ENCODE data around the gene BCAS1. TPM values are rescaled to one million over a fixed set of nuclear protein-coding genes. Genes with fewer than 3 reads are reported as not detected.

BCAS1 gene
- total RNA-seq, 1 experiment from 2014 or later, result 0.16 TPM

DNA sequence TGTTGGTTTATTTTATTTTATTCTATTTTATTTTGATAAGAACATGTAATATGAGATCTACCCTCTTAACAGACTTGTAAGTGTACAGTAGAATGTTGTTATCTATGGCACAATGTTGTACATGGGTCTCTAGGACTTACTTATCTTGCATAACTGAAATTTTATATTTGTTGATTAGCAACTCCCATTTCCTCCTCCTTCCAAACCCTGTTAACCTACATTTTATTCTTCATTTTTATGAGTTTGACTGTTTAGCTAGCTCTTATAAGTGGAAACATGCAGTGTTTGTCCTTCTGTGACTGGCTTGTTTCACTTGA lies 37.9 kb upstream of the BCAS1 start:
- Histone ChIP-seq H3K4me1 (no peaks in the 10 kb centered on the region), H3K27ac (no peak overlapping the region), H3K4me3 (no peak overlapping the region), H3K36me3 (no peaks in the 10 kb centered on the region), H3K9me3 (replicated peaks) (0 out of 2 replicates have a peak, but pooled peaks cover 3% of the 10 kb centered on the region), H3K27me3 (peaks cover 12% of the 10 kb centered on the region; the same call in 1 of the 2 replicates)
- DNase-seq, result no peak

DNA sequence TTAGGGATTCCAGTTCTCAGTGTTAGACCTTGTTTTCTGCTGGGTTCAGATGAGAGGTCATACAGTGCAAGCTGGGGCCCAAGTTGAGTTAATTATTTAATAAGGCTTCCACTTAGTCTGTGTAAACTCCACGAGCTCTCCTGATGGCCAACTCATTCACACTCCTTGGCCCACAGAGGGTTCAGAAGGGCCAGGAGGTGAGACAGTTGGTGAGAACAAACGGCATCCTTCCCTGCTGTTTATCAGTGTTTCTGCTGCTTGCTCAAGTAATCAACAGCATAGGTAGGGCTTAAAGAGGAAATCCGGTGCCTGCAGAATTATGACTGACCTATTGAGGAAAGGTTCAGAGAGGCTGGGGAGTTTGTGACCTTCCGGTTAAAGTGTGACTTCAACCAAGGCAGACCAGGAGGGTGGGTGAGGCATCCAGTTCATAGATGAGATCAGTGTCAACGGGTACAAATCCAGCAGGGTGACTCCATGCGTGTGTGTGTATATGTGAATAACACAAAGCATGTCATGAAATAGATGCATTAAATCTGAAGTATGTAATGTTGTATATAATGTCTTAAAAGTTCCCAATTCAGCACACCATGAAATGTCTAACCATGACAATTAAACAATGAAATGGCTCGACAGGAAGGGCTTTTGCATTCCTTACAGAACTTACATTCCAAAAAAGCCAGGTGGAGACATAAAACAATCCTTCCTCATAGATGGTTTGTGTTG lies 37.4 kb upstream of the BCAS1 start:
- Histone ChIP-seq H3K4me3 (no peak overlapping the region), H3K36me3 (no peaks in the 10 kb centered on the region), H3K4me1 (no peaks in the 10 kb centered on the region), H3K9me3 (replicated peaks) (0 out of 2 replicates have a peak, but pooled peaks cover 3% of the 10 kb centered on the region), H3K27ac (no peak overlapping the region), H3K27me3 (peaks cover 12% of the 10 kb centered on the region; the same call in 1 of the 2 replicates)
- no peak for DNase-seq

- 0 out of 2 replicates have a peak, but pooled peaks cover 3% of the 10 kb centered on the region for H3K9me3 ChIP-seq (replicated peaks)
- H3K27ac ChIP-seq, result no peak overlapping the region
- no peak for DNase-seq
- peaks cover 12% of the 10 kb centered on the region; the same call in 1 of the 2 replicates for H3K27me3 ChIP-seq
- no peak overlapping the region for H3K4me3 ChIP-seq
- no peaks in the 10 kb centered on the region for H3K36me3 ChIP-seq
- H3K4me1 ChIP-seq, result no peaks in the 10 kb centered on the region
Measured at GRCh38 chr20:54107181-54107580, 36.8 kb upstream of the BCAS1 start.

- H3K4me1 ChIP-seq, result no peaks in the 10 kb centered on the region
- H3K36me3 ChIP-seq, result no peaks in the 10 kb centered on the region
- H3K27ac ChIP-seq, result no peak overlapping the region
- H3K27me3 ChIP-seq, result 0 out of 2 replicates have a peak, but pooled peaks cover 5% of the 10 kb centered on the region
- H3K9me3 ChIP-seq (replicated peaks), result 0 out of 2 replicates have a peak, but pooled peaks cover 3% of the 10 kb centered on the region
- no peak overlapping the region for H3K4me3 ChIP-seq
- DNase-seq, result no peak
Measured at GRCh38 chr20:54106162-54106561, 35.8 kb upstream of the BCAS1 start.

DNA sequence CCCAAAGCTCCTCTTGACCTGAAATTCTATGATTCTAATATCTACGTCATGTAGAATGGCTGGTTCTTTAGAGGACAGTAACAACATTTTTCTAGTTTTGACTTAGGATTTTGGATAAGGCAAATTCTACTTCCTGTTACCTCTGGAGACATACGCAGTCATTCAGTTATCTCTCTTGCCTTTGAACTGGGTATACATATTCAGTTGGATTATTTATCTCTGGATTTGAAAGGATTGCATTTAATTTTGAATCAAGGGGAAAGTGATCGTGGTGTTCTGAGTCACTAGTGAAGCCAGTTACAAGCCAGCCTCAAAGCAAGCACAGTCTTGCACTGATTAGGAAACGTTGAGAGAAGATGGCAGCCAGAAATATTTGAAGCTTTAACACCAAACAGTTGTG lies 35.3 kb upstream of the BCAS1 start:
- Histone ChIP-seq H3K4me1 (no peaks in the 10 kb centered on the region), H3K9me3 (replicated peaks) (0 out of 2 replicates have a peak, but pooled peaks cover 3% of the 10 kb centered on the region), H3K27me3 (0 out of 2 replicates have a peak, but pooled peaks cover 5% of the 10 kb centered on the region), H3K27ac (no peak overlapping the region), H3K4me3 (no peak overlapping the region), H3K36me3 (no peaks in the 10 kb centered on the region)
- DNase-seq, result no peak

DNA sequence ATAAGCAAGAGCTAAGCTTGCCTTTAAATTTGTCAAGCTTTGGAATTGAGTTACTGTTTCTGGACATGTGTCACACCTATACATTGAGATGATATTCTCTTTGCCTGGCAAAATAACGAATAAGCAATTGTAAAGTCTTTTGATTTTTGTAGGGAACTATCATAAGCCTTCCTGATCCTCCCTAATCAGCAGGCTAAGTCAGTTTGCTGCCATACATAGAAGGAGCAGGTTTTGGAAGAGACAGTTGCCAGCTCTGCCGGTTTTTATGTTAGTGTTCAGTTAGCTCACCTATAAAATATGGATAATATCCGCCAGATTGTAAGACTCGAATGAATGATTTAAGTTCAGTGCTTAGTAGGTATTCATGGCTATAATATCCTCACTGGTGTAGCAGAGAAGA lies 34.4 kb upstream of the BCAS1 start:
- Histone ChIP-seq H3K36me3 (no peaks in the 10 kb centered on the region), H3K27me3 (0 out of 2 replicates have a peak, but pooled peaks cover 5% of the 10 kb centered on the region), H3K27ac (no peak overlapping the region), H3K9me3 (replicated peaks) (no peaks in the 10 kb centered on the region), H3K4me1 (no peaks in the 10 kb centered on the region), H3K4me3 (no peak overlapping the region)
- no peak for DNase-seq

- H3K36me3 ChIP-seq, result no peaks in the 10 kb centered on the region
- H3K4me1 ChIP-seq, result no peaks in the 10 kb centered on the region
- H3K4me3 ChIP-seq, result no peak overlapping the region
- peaks cover 5% of the 10 kb centered on the region; the same call in 1 of the 2 replicates for H3K27me3 ChIP-seq
- H3K9me3 ChIP-seq (replicated peaks), result no peaks in the 10 kb centered on the region
- no peak for DNase-seq
- H3K27ac ChIP-seq, result no peak overlapping the region
Measured at GRCh38 chr20:54103762-54104600, 33.6 kb upstream of the BCAS1 start.

GRCh38 chr20:54103067-54103761 lies 32.8 kb upstream of the BCAS1 start:
- H3K27ac ChIP-seq, result no peak overlapping the region
- peak; percentile 76 to 82 for DNase-seq
- no peaks in the 10 kb centered on the region for H3K36me3 ChIP-seq
- no peak overlapping the region for H3K4me3 ChIP-seq
- no peaks in the 10 kb centered on the region for H3K9me3 ChIP-seq (replicated peaks)
- H3K4me1 ChIP-seq, result no peaks in the 10 kb centered on the region
- peaks cover 12% of the 10 kb centered on the region; the same call in 1 of the 2 replicates for H3K27me3 ChIP-seq

- Histone ChIP-seq H3K27ac (no peak overlapping the region), H3K9me3 (replicated peaks) (no peaks in the 10 kb centered on the region), H3K36me3 (no peaks in the 10 kb centered on the region), H3K4me1 (no peaks in the 10 kb centered on the region), H3K4me3 (no peak overlapping the region), H3K27me3 (peaks cover 13% of the 10 kb centered on the region; the same call in 1 of the 2 replicates)
- no peak for DNase-seq
Measured at GRCh38 chr20:54102543-54102942, 32.1 kb upstream of the BCAS1 start.

- DNase-seq, result no peak
- no peaks in the 10 kb centered on the region for H3K4me1 ChIP-seq
Measured at GRCh38 chr20:54100563-54100962, 30.2 kb upstream of the BCAS1 start.

GRCh38 chr20:54099894-54100293 lies 29.5 kb upstream of the BCAS1 start:
- H3K27me3 ChIP-seq, result peaks cover 17% of the 10 kb centered on the region; the same call in 1 of the 2 replicates
- no peak for DNase-seq
- H3K27ac ChIP-seq, result no peak overlapping the region
- no peak overlapping the region for H3K4me3 ChIP-seq
- no peaks in the 10 kb centered on the region for H3K4me1 ChIP-seq
- no peaks in the 10 kb centered on the region for H3K9me3 ChIP-seq (replicated peaks)
- H3K36me3 ChIP-seq, result no peaks in the 10 kb centered on the region

More at GRCh38 chr20:54100563-54100962, 30.2 kb upstream of the BCAS1 start:
- Histone ChIP-seq H3K4me3 (no peak overlapping the region), H3K9me3 (replicated peaks) (no peaks in the 10 kb centered on the region), H3K27ac (no peak overlapping the region), H3K27me3 (peaks cover 17% of the 10 kb centered on the region; the same call in 1 of the 2 replicates), H3K36me3 (no peaks in the 10 kb centered on the region)

DNA sequence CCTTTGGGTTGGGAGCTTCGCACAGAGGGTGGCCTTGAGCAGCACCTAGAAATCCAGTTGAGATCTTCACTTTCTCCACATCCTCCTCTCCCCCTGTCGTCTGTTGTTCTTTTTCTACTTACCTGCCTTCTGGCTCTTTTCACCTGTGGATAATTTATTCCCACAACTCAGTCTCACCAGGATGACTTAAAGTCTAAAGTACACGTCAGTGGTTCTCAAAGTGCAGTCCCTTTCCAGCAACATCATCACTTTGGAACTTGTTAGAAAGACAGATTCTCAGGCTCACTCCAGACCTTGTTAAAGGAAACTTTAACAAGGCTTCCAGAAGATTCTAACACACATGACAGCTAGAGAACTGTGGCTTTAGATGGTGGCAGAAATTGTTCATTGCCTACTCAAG lies 27.7 kb upstream of the BCAS1 start:
- Histone ChIP-seq H3K9me3 (replicated peaks) (no peaks in the 10 kb centered on the region), H3K27ac (no peak overlapping the region), H3K4me1 (no peaks in the 10 kb centered on the region), H3K36me3 (no peaks in the 10 kb centered on the region), H3K4me3 (no peak overlapping the region), H3K27me3 (peaks cover 12% of the 10 kb centered on the region; the same call in 1 of the 2 replicates)
- no peak for DNase-seq

- no peaks in the 10 kb centered on the region for H3K9me3 ChIP-seq (replicated peaks)
- no peak for DNase-seq
- H3K27ac ChIP-seq, result no peak overlapping the region
- H3K4me3 ChIP-seq, result no peak overlapping the region
- H3K36me3 ChIP-seq, result no peaks in the 10 kb centered on the region
- no peaks in the 10 kb centered on the region for H3K4me1 ChIP-seq
- peaks cover 12% of the 10 kb centered on the region; the same call in 1 of the 2 replicates for H3K27me3 ChIP-seq
Measured at GRCh38 chr20:54097236-54097529, 26.8 kb upstream of the BCAS1 start.

GRCh38 chr20:54095824-54096223 lies 25.4 kb upstream of the BCAS1 start:
- Histone ChIP-seq H3K36me3 (no peaks in the 10 kb centered on the region), H3K9me3 (replicated peaks) (no peaks in the 10 kb centered on the region), H3K27ac (no peak overlapping the region), H3K4me3 (no peak overlapping the region), H3K4me1 (no peaks in the 10 kb centered on the region), H3K27me3 (peaks cover 12% of the 10 kb centered on the region; the same call in 1 of the 2 replicates)
- DNase-seq, result no peak

GRCh38 chr20:54094268-54094580 lies 23.8 kb upstream of the BCAS1 start:
- no peak for DNase-seq
- H3K9me3 ChIP-seq (replicated peaks), result no peaks in the 10 kb centered on the region
- no peak overlapping the region for H3K27ac ChIP-seq

More at GRCh38 chr20:54094268-54094580, 23.8 kb upstream of the BCAS1 start:
- Histone ChIP-seq H3K4me3 (no peak overlapping the region), H3K36me3 (no peaks in the 10 kb centered on the region), H3K4me1 (no peaks in the 10 kb centered on the region), H3K27me3 (peaks cover 12% of the 10 kb centered on the region; the same call in 1 of the 2 replicates)
